Body of pancreas (tissue), 4 donors: ENCODE measurements around the gene TMEM82. TPM values are rescaled to one million over a fixed set of nuclear protein-coding genes. Genes with fewer than 3 reads are reported as not detected.

Experiments
- ATAC-seq: fragments of 150-250 bp; one replicate; pipeline ENCODE4 v1.9.1; 2016
- DNase-seq, 4 donors: peaks; one replicate each; pipeline ENCODE4 v3.0.0-alpha.2; 2019
- H3K27ac ChIP-seq, 4 donors: fragments of 200-600 bp; sonication (generic); 1 replicate in 3 of 4; 2 replicates in 1 of 4; pipeline versions ENCODE4 v1.5.1 to v1.6.1; 2016 to 2019; ENCODE audit warnings: mild to moderate bottlenecking in 1 of 4, mixed read lengths in 1 of 4, moderate library complexity in 1 of 4
- H3K27me3 ChIP-seq, 2 donors: fragments of 200-600 bp; sonication (generic); one replicate each; pipeline ENCODE4 v1.6.0; 2016; ENCODE audit warnings: mild to moderate bottlenecking in 1 of 2
- H3K36me3 ChIP-seq, 2 donors: fragments of 200-600 bp; sonication (generic); replicated peaks in 1 of 2; 2 replicates each; pipeline ENCODE4 v1.5.1; 2016; ENCODE audit warnings: low read depth in 2 of 2; ENCODE audit not compliant: insufficient read depth in 1 of 2
- H3K4me1 ChIP-seq: fragments of 200-600 bp; sonication (generic); one replicate; pipeline ENCODE4 v1.6.0; 2016
- H3K4me3 ChIP-seq, 2 donors: fragments of 200-600 bp; sonication (generic); 1 replicate in 1 of 2; 2 replicates in 1 of 2; pipeline ENCODE4 v1.5.1; 2016 to 2019
- H3K9me3 ChIP-seq, 3 donors: fragments of 200-600 bp; sonication (generic); 1 replicate in 2 of 3; 2 replicates in 1 of 3; pipeline ENCODE4 v1.5.1; 2016
- CTCF ChIP-seq, 7 experiments: fragments of 450-650 bp in 4 of 7; fragments of 200-600 bp in 3 of 7; sonication (generic) in 3 of 7; IDR thresholded peaks; one replicate each; pipeline ENCODE4 v1.5.1; 2016 to 2019; ENCODE audit warnings: antibody characterized with exemption in 7 of 7
- POLR2A ChIP-seq, 3 donors: fragments of 450-650 bp; IDR thresholded peaks; one replicate each; pipeline ENCODE4 v1.6.1; 2016; ENCODE audit warnings: antibody characterized with exemption in 3 of 3, mild to moderate bottlenecking in 2 of 3
- WGBS, 2 donors: methylation state at CpG; one replicate each; pipeline ENCODE4 v1.1.5; 2017; 5-methylcytosine and 5-hydroxymethylcytosine counted together
- intact Hi-C: fragments of 100-400 bp; cut with DNase I; formaldehyde crosslinking; loops from one replicate; pipeline ENCODE4 v1.15.1; 2023
- total RNA-seq, 2 donors: library from RNA; depleted of rRNA; stranded (reverse); fragments of >200 nt; gene quantifications; one replicate each; pipeline ENCODE4 v1.1.0, GENCODE V29; 2016

The TMEM82 gene
- total RNA-seq, 2 donors from 2014 or later: not detected

GRCh38 chr1:15726508-15726907, 15.8 kb upstream of the TMEM82 start:
- Histone ChIP-seq H3K27ac (no peak overlapping the region), H3K4me1 (no peaks in the 10 kb centered on the region), H3K27me3 (no peaks in the 10 kb centered on the region), H3K4me3 (no peak overlapping the region), H3K9me3 (no peaks in the 10 kb centered on the region), H3K36me3 (peaks cover 16 to 32% of the 10 kb centered on the region in 2 donors)
- ATAC-seq (no peak), DNase-seq (no peak)
- intact Hi-C loops: no loop called here
- 92% methylated on average over 9 of the region's 9 CpGs; no CpG with 5 or more reads in 1 of the 2 donors for WGBS, 2 donors
- TF ChIP-seq CTCF (IDR thresholded peaks at IDR 0.05) (no peak), POLR2A (IDR thresholded peaks at IDR 0.05) (no peak)

- 81 to 84% methylated on average over 7 to 21 of the region's 21 CpGs for WGBS, 2 donors
- Histone ChIP-seq H3K4me1 (no peaks in the 10 kb centered on the region), H3K36me3 (peaks cover 16 to 36% of the 10 kb centered on the region in 2 donors), H3K4me3 (no peak overlapping the region), H3K27me3 (no peaks in the 10 kb centered on the region), H3K9me3 (no peaks in the 10 kb centered on the region), H3K27ac (no peak overlapping the region)
- DNase-seq: no peak
- no peak for TF ChIP-seq CTCF (IDR thresholded peaks at IDR 0.05)
- no peak for TF ChIP-seq POLR2A (IDR thresholded peaks at IDR 0.05)
- intact Hi-C loops: no loop called here
- no peak for ATAC-seq
Measured at GRCh38 chr1:15727021-15727420, 15.3 kb upstream of the TMEM82 start.

GRCh38 chr1:15727424-15727823, 14.9 kb upstream of the TMEM82 start:
- Histone ChIP-seq H3K27ac (no peak overlapping the region), H3K9me3 (no peaks in the 10 kb centered on the region), H3K27me3 (no peaks in the 10 kb centered on the region), H3K36me3 (peaks cover 16 to 39% of the 10 kb centered on the region in 2 donors), H3K4me1 (no peaks in the 10 kb centered on the region), H3K4me3 (no peak overlapping the region)
- intact Hi-C loops: no loop called here
- ATAC-seq (no peak), DNase-seq (no peak)
- TF ChIP-seq POLR2A (IDR thresholded peaks at IDR 0.05) (no peak), CTCF (IDR thresholded peaks at IDR 0.05) (no peak)
- WGBS, 2 donors: 86 to 91% methylated on average over 4 to 13 of the region's 13 CpGs

GRCh38 chr1:15727866-15728534, 14.3 kb upstream of the TMEM82 start:
- intact Hi-C loops: no loop called here
- ATAC-seq: no peak
- Histone ChIP-seq H3K27ac (no peak overlapping the region), H3K9me3 (no peaks in the 10 kb centered on the region), H3K36me3 (peaks cover 16 to 41% of the 10 kb centered on the region in 2 donors), H3K4me1 (no peaks in the 10 kb centered on the region), H3K27me3 (no peaks in the 10 kb centered on the region), H3K4me3 (no peak overlapping the region)
- no peak for DNase-seq
- TF ChIP-seq POLR2A (IDR thresholded peaks at IDR 0.05) (no peak), CTCF (IDR thresholded peaks at IDR 0.05) (no peak)
- WGBS, 2 donors: 95% methylated on average over 4 to 13 of the region's 23 CpGs
